Measurements from ENCODE around the gene FXYD1.
A peak's percentile ranks its signal among the peaks of the same experiment; 100 is the strongest.

The FXYD1 gene

GRCh38 chr19:35108730-35109129 lies 29.9 kb upstream of the FXYD1 start:
- no peak for DNase-seq

GRCh38 chr19:35109395-35110112 lies 29.1 kb upstream of the FXYD1 start:
- DNase-seq = no peak

- no peak for DNase-seq
These were observed 27.6 kb upstream of the FXYD1 start for GRCh38 chr19:35110974-35111373.

GRCh38 chr19:35112995-35113688 lies 25.5 kb upstream of the FXYD1 start:
- no peak for DNase-seq

GRCh38 chr19:35114353-35115176 lies 24.1 kb upstream of the FXYD1 start:
- peak; percentile 62 for DNase-seq

- DNase-seq = no peak
These were observed 23.3 kb upstream of the FXYD1 start, which contains the start of gene FXYD3 for GRCh38 chr19:35115177-35115951. Gene FXYD3, plus strand, starts transcription at chr19:35115823. Its CDS starts 3,554 bp downstream, at chr19:35119377.

- no peak for DNase-seq
These were observed 22.4 kb upstream of the FXYD1 start for GRCh38 chr19:35116072-35116801.

GRCh38 chr19:35117116-35117515 lies 21.5 kb upstream of the FXYD1 start:
- no peak for DNase-seq

- DNase-seq = no peak
These were observed 20.8 kb upstream of the FXYD1 start for GRCh38 chr19:35117799-35118198.

GRCh38 chr19:35118268-35119020 lies 20.2 kb upstream of the FXYD1 start:
- no peak for DNase-seq

- DNase-seq = no peak
These were observed 19.5 kb upstream of the FXYD1 start for GRCh38 chr19:35119091-35119490.

GRCh38 chr19:35119578-35120155 lies 19.0 kb upstream of the FXYD1 start:
- DNase-seq = no peak

- no peak for DNase-seq
These were observed 18.1 kb upstream of the FXYD1 start for GRCh38 chr19:35120492-35120891.

GRCh38 chr19:35120898-35121297 lies 17.7 kb upstream of the FXYD1 start:
- DNase-seq = no peak

GRCh38 chr19:35122687-35123551 lies 15.7 kb upstream of the FXYD1 start:
- DNase-seq = no peak

- no peak for DNase-seq
These were observed 15.1 kb upstream of the FXYD1 start for GRCh38 chr19:35123573-35123972.

GRCh38 chr19:35124098-35125060 lies 14.2 kb upstream of the FXYD1 start:
- peak; percentile 73 for DNase-seq

- DNase-seq = no peak
These were observed 13.3 kb upstream of the FXYD1 start for GRCh38 chr19:35125270-35125717.

Measured in T-helper 9 cell (primary cell).